GM12865 (cell line): ENCODE data around the gene CD34.
A peak's percentile ranks its signal among the peaks of the same experiment; 100 is the strongest.
"Not testable (repeated sequence)": the region's sequence is repeated elsewhere in the genome, so short reads cannot be mapped to it uniquely, and the experiment has no call there.

Experiments
- DNase-seq: peaks from one replicate; pipeline ENCODE4 v3.0.0; 2010; ENCODE audit warnings: low read depth
- H3K4me3 ChIP-seq: 2 replicates; pipeline ENCODE4 v1.5.1; 2011; ENCODE audit warnings: mild to moderate bottlenecking, low read depth, low read length, control low read depth
- CTCF ChIP-seq: IDR thresholded peaks from 2 replicates; pipeline ENCODE4 v1.5.1; 2011; ENCODE audit warnings: low read length, control low read depth, low read depth, inconsistent platforms; ENCODE audit not compliant: insufficient read depth; ENCODE audit errors: missing control alignments

CD34 gene

DNA sequence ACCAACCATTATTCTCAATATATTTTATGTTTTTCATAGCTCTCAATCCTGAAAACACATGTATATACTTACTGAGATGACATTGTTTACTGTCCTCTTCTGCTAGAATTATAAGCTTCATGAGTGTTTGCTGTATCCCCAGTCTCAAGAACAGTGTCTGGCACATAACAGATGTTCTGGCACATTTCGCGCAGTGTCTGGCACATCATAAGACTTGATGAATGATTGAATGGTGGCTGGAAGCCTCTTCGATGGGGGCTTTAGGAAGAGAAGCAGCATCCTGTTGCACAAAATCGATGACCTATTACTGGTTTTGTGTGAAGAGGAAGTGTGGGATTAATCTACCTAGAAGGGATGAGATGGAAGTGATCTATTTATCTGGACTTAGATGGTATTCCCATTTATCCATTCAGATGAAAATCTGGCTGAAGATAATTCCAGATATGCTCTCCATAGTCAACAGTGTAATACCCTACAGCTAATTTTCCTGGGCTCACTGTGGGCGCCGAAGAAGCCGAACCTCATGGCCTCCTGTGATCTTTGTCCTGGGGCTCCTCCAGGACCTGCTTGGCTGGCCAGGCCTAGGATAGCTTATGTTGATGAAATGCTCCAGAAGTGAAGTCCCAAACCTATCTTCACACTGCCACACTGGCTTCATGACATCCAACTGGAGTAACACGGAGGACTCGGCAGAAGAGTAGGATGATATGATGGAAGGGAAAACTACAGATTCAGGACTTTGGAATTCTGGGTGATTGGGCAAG lies 26.5 kb downstream of the CD34 start:
- no peak overlapping the region for H3K4me3 ChIP-seq
- TF ChIP-seq CTCF = no peak
- no peak for DNase-seq

DNA sequence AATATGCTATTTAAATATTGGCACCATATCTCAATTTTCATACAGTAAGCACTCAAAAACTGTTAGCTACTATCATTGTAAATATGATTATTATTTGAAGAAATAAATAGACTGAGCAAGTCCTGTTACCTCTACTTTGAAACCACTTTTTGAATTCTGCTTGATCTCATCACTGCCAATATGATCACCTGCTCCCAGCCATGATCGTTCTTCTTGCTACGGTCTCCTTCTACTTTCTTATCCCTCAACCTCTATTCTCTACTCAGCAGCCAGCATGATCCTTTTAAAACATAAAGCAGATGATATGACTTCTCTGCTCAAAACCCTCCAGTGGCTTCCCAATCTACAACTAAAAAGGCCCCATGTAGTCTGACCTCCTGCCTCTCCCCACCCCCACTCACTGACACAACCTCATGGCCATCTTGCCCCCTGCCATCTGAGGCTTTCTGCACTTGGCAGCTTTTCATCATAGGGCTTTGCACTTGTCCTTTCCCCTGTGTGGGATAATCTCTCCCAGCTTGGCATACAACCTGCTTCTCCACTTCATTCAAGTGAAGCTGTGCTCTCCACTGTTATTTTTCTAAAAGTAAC lies 27.2 kb downstream of the CD34 start:
- TF ChIP-seq CTCF = no peak
- H3K4me3 ChIP-seq = peak overlapping the region; percentile 47
- DNase-seq = no peak

GRCh38 chr1:207883104-207883651 lies 27.7 kb downstream of the CD34 start:
- peak overlapping the region; percentile 47 for H3K4me3 ChIP-seq
- DNase-seq = peak; percentile 36
- TF ChIP-seq CTCF = no peak

GRCh38 chr1:207882692-207883091 lies 28.2 kb downstream of the CD34 start:
- TF ChIP-seq CTCF = no peak
- no peak for DNase-seq
- no peak overlapping the region for H3K4me3 ChIP-seq

DNA sequence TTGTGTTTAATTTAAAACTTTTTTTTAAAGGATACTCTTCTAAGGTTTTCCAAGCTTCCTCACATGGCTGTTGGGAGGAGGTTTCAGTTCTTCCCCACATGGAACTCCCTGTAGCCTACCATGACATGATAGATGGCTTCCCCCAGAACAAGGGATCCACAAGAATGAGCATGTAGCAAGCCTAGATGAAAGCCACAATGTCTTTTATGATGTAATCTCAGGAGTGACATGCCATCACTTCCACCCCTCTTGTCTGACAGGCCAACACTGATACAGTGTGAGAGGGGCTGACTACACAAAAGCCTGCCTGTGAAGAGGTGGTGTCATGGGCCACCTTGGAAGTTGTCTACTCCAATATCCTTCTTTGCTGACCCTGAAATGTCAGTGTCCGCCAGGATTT lies 32.0 kb downstream of the CD34 start:
- no peak overlapping the region for H3K4me3 ChIP-seq
- DNase-seq = no peak
- TF ChIP-seq CTCF = no peak

- not testable (repeated sequence) for H3K4me3 ChIP-seq, DNase-seq
These were observed 33.0 kb downstream of the CD34 start for GRCh38 chr1:207877914-207878313.

DNA sequence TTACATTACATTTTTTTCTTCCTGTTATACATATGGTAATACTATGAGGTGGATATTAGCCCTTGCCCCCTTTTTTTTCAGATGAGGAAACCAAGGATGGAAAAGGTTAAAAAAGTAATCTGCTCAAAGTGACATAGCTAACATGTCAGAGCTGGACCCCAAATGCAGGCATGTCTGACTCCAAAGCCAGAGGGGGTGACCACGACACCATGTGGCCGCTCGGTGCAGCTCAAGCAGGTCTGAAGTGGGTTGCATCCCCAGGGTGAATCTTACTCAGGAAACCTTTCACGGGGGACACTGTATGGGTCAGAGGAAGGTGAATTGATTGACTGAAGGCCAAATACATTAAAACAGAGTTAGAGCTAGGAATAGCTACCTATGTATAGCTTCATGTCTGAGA lies 34.8 kb downstream of the CD34 start:
- no peak overlapping the region for H3K4me3 ChIP-seq
- DNase-seq = peak; percentile 54
- peak; percentile 55 for TF ChIP-seq CTCF
